Activated CD8-positive, alpha-beta memory T cell treated with anti-CD3 and anti-CD28 coated beads for 1 hour (primary cell): ENCODE measurements around the gene KCNJ6.
"Not testable (repeated sequence)": the region's sequence is repeated elsewhere in the genome, so short reads cannot be mapped to it uniquely, and the experiment has no call there.

Experiments
- DNase-seq, 2 donors: peaks; one replicate each; pipeline ENCODE4 v3.0.0-alpha.2; 2020; ENCODE audit warnings: low read depth in 1 of 2; ENCODE audit errors: extremely low read depth in 1 of 2

KCNJ6 gene

DNA sequence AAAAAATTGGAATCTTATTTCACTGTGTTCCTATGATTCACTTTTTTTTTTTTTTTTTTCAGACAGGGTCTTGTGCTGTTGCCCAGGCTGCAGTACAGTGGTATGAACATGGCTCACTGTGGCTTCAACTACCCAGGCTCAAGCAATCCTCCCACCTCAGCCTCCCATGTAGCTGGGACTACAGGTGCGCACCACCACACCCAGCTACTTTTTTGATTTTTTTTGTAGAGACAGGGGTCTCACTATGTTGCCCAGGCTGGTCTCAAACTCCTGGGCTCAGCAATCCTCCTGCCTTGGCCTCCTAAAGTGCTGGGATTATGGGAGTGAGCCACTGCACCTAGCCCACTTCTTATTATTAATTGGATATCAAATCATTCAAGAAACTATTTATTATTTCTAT is 339.3 kb downstream of the KCNJ6 start:
- DNase-seq, result not testable (repeated sequence)

DNA sequence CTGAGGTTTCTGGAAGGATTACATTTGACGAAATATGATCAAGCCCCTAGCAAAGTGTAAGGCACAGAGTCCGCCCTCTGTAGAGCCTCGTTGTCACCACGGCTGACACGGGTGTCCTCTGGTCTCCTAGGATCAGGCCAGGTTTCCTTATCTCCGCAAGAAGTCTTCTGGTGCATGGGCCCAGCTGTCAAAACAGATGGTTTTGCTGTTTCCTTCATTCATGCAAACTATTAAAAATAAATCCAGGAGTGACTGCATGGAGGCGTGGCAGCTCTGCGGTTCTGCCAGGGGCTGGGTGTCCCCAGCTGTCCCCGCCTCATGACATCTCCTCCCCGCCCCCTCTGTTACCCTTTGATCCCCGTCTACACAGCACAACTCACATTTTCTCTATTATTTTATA is 340.7 kb downstream of the KCNJ6 start:
- no peak for DNase-seq

DNA sequence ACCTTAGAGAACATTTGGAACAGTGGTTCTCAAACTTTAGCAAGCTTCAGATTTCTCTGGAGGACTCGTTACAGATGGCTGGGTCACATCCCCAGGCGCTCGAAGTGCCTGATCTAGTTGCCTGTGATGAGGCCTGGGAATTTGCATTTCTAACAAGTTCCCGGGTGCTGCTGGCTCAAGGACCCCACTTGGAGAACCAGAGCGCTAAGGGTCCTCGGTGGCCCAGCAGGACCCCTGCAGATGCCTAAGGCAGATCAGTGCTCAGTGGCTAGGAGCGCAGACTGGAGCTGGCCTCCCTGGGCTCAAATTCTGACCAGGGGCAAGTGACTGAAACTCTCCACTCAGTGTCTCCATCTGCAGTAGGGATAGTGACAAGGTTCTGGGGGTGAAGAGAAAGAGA is 341.5 kb downstream of the KCNJ6 start:
- DNase-seq, result no peak

GRCh38 chr21:37574316-37574715 is 341.9 kb downstream of the KCNJ6 start:
- no peak for DNase-seq

DNA sequence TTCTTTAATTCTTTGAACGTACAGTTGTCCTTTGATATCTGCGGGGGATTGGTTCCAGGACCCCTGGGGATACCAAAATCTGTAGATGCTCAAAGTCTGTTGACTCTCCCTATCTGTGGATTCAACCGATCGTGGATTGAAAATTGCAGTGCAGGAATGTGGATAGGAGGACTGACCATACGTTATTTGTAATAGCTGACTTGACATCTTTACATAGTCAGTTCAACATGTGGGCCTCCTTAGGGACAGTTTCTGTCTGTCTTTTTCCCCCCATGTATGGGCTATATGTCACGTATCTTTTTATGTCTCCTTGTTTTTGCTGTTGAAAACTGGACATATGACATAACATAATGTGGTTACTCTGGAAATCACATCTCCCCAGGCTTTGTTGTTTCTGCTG is 344.8 kb downstream of the KCNJ6 start:
- DNase-seq, result no peak

DNA sequence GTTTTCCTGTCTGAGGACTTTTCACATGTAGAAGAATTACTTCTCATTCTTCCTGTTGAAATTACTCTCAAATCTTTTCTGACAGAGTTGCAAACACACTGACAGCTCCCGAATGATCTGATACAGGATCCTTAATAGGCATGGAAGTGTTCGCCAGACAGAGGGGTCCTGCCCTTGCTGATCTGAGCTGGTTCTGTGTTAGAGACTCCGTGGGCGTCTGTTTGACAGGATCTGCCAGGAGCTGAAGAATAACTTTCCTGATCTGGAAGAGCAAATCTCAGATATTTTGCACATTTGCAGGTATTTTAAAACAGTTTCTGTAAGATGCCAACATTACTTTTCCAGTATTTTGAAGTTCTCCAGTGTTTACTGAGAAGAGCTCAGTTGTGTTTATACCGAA is 347.3 kb downstream of the KCNJ6 start:
- no peak for DNase-seq

- no peak for DNase-seq
Observed at GRCh38 chr21:37568415-37568814, 347.8 kb downstream of the KCNJ6 start.

- DNase-seq, result no peak
Observed at GRCh38 chr21:37566790-37567615, 349.3 kb downstream of the KCNJ6 start.

DNA sequence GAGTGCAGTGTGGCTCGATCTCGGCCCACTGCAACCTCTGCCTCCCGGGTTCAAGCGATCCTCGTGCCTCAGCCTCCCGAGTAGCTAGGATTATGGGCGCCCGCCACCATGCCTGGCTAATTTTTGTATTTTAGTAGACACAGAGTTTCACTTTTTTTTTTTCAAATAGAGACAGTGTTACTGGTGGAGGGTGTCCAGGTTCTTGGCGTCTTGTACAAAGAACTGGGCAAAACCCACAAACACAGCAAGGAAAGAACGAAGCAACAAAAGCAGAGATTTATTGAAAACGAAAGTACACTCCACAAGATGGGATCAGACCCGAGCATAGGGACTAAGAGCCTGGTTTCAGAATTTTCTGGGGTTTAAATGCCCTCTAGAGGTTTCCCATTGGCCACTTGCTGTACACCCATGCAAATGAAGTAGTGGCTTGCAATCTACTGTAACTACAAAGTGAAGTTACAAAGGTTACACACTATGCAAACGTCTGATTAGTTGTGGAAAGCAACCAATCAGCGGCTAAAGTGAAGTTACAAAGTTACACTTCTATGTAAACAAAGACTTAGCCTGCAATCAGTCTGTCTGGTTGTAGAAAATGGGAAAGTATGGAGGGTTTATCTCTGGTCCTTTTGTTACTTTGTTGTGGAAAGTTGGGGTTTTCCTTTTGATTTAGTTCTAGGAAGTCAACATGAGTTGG is 350.6 kb downstream of the KCNJ6 start:
- DNase-seq, result no peak

DNA sequence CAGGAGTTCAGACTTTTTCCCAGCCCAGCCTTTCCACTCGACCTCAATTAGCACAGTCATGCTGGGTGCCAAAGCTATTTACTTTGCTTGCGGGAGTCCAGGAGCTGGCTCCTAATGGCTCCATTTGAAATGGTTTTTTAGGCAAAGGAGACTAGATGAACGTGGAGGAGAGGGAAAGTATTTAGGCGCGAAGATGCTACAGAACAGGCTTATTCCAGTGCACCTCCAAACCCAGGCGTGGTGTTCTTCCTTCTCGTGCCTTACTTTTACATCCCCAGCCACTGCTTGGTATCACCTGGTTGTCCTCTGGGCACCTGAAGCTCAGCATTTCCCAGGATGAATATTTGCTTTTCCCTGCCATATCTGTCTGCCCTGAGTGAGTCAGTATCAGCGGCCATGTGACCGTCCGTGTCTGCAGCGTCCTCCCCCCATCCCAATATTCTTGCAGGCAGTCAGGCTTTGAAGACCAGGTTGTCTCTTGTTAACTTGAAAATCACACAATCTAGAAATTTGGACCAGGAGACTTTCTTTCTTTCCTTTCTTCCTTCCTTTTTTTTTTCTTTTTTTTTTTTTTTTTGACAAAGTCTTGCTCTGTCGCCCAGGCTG is 351.2 kb downstream of the KCNJ6 start:
- DNase-seq, result no peak

DNA sequence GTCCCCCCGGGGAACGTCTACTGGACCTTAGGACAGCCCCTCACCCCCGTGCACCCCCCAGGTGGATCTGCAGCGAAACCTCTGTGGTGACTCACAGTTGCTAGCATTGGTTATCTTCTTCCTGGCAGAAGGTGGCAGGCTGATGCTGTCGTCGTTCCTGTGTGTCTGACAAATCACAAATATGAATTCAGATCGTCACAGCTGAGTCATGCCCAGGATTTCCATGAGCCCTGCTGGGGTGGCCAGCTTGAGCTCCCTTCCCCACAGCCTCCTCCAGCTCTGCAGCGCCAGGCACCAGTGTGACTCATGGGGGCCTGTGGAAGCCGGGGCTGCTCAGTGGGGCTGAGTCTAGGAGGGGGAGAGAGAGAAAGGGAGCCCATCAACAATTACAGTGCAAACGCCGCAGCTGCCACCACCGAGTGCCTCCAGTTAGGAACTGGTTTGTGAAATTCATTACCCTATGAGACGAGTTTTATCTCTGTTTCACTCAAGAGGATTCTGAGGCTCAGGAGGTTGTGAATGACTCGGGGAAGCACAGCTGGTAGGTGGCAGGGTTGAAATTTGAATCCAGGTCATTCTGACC is 351.8 kb downstream of the KCNJ6 start:
- peak; percentile 78 to 90 for DNase-seq

GRCh38 chr21:37563641-37564340 is 352.5 kb downstream of the KCNJ6 start:
- peak; percentile 79 to 87 for DNase-seq

DNA sequence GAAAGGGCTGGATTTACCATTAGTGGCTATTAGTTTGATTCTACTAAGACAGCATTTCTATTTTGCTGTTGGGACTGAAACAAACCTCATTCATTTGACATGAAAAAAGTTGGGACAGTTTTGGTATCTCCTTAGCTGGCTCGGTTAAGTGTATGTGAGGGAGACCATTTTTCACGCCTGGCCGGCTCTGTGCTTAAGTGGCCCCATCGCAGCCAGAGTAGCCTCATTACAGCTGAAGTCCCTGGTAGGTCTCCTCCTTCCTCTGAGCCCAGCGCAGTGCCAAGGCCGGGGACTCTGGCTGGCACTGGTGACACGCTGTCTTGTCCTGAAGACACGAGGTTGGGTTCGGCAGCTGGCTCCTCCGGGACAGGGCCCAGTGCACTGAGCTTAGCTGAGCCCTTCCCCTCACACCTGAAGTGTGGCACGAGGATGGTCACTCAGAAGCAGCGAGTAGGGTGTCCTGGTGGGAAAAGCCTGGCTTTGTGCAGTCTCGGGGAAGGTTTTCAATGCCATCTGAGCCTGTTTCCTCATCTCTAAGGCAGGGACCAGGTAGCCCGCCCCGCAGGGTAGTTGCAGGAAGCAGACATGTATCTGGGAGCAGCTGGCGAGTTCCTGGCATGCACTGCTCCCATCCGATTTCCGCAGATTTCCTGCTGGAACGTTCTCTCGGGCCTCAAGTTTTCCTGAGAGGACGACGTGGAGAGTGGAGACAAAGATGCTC is 353.2 kb downstream of the KCNJ6 start:
- DNase-seq, result no peak

- DNase-seq, result no peak
Observed at GRCh38 chr21:37561941-37562919, 354.0 kb downstream of the KCNJ6 start.

GRCh38 chr21:37561506-37561905 is 354.8 kb downstream of the KCNJ6 start:
- DNase-seq, result no peak

DNA sequence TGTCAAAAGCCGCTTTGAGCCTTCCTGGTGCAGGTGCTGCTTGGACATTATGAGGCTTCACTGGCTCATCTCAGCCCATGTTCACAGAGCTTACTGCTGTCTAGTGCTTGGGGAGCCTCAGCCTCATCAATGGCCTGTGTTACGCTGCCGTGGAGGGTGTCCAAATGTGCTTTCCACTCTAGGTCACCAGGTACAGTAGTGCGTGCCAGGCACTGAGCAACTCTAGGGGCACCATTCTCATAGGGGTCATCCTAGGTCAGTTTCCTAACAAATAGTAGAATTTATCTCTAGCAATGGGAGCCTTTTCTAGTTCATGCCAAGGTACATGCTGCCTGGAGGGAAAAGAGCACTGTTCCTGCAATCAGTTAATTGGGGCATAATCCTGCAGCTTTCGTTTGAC is 355.9 kb downstream of the KCNJ6 start:
- no peak for DNase-seq

- DNase-seq, result no peak
Observed at GRCh38 chr21:37558676-37559211, 357.5 kb downstream of the KCNJ6 start.
